ENCODE results near the gene METTL22.

The METTL22 gene

GRCh38 chr16:8621572-8622314 is at the start of gene METTL22:
METTL22 (plus strand) TSS chr16:8621698; CDS start chr16:8625666, 3,968 bp downstream.
- DNase-seq = peak; percentile 91

GRCh38 chr16:8572063-8572918 is 49.2 kb upstream of the METTL22 start:
- no peak for DNase-seq

- DNase-seq = peak; percentile 8
Observed at GRCh38 chr16:8572919-8573724, 48.4 kb upstream of the METTL22 start.

GRCh38 chr16:8575399-8575798 is 46.1 kb upstream of the METTL22 start:
- no peak for DNase-seq

- no peak for DNase-seq
Observed at GRCh38 chr16:8576141-8577004, 45.1 kb upstream of the METTL22 start.

GRCh38 chr16:8577678-8578304 is 43.7 kb upstream of the METTL22 start:
- no peak for DNase-seq

- DNase-seq = no peak
Observed at GRCh38 chr16:8579559-8579958, 41.9 kb upstream of the METTL22 start.

GRCh38 chr16:8581831-8582580 is 39.5 kb upstream of the METTL22 start:
- DNase-seq = no peak

- DNase-seq = no peak
Observed at GRCh38 chr16:8583199-8583598, 38.3 kb upstream of the METTL22 start.

- no peak for DNase-seq
Observed at GRCh38 chr16:8583732-8584131, 37.8 kb upstream of the METTL22 start.

- DNase-seq = no peak
Observed at GRCh38 chr16:8585041-8585440, 36.5 kb upstream of the METTL22 start.

- no peak for DNase-seq
Observed at GRCh38 chr16:8585857-8586256, 35.6 kb upstream of the METTL22 start.

GRCh38 chr16:8587065-8587464 is 34.4 kb upstream of the METTL22 start:
- no peak for DNase-seq

GRCh38 chr16:8588682-8589056 is 32.8 kb upstream of the METTL22 start:
- DNase-seq = no peak

- no peak for DNase-seq
Observed at GRCh38 chr16:8589057-8589899, 32.2 kb upstream of the METTL22 start.

GRCh38 chr16:8589900-8590688 is 31.4 kb upstream of the METTL22 start, which contains the start of gene TMEM114:
TMEM114 (minus strand) TSS chr16:8590511; CDS start chr16:8589838, 673 bp downstream.
- no peak for DNase-seq

- no peak for DNase-seq
Observed at GRCh38 chr16:8590811-8591210, 30.7 kb upstream of the METTL22 start.

GRCh38 chr16:8591451-8591850 is 30.0 kb upstream of the METTL22 start:
- DNase-seq = no peak

- no peak for DNase-seq
Observed at GRCh38 chr16:8594149-8594666, 27.3 kb upstream of the METTL22 start.

All from CD4-positive, alpha-beta T cell treated with Interleukin-17A for 1 hour (primary cell).